ENCODE data around the gene COL18A1. TPM values are rescaled to one million over a fixed set of nuclear protein-coding genes. Genes with fewer than 3 reads are reported as not detected.
"Not testable (repeated sequence)": the region's sequence is repeated elsewhere in the genome, so short reads cannot be mapped to it uniquely, and the experiment has no call there.

Gene COL18A1
- total and polyA plus RNA-seq, 2 experiments from 2014 or later, result 97.1 to 140 TPM

DNA sequence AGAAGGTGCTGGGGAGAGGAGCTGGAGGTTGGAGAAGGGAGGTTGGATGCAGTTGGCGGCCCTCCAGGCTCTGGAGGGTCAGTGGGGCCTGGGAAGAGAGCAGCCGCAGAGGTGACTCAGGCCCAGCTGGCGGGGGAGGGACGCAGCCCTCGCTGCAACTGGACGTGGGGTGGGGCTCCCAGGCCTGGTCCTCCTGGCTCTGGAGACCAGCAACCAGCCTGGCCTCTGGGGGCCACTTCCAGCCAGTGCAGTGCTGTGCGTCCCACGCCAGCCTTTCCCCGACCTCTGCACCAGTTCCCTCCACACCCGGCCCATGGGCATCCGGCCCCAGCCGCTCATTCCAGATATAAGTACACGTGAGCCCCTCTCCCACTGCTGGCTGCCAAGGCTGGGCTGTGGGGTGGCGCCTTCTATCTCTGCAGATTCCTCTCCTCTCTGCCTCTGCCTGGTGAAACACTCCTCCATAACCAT, 38.0 kb upstream of the COL18A1 start:
- Histone ChIP-seq H4K20me1 (ENCODE audit: insufficient read depth, poor library complexity, severe bottlenecking) (no peaks in the 10 kb centered on the region), H3K27me3 (no peaks in the 10 kb centered on the region), H3K4me1 (ENCODE audit: insufficient read depth) (peaks cover 23% of the 10 kb centered on the region), H3K4me3 (no peak overlapping the region), H3K9me2 (replicated peaks; ENCODE audit: insufficient read depth) (no peaks in the 10 kb centered on the region), H3K79me2 (no peaks in the 10 kb centered on the region), H3K9me3 (ENCODE audit: low read depth) (no peaks in the 10 kb centered on the region), H3K27ac (peak overlapping the region; percentile 68), H3K4me2 (no peak overlapping the region), H3K36me3 (replicated peaks; ENCODE audit: insufficient read depth, low read depth) (no peaks in the 10 kb centered on the region), H2AFZ (no peak overlapping the region)
- no peak for TF ChIP-seq EZH2 (IDR thresholded peaks at IDR 0.05; ENCODE audit: borderline replicate concordance)
- WGBS (ENCODE audit: low lambda C conversion rate, missing lambda C conversion rate), result 83% methylated on average over 11 of the region's 14 CpGs
- DNase-seq (ENCODE audit: low spot score), result peak; percentile 69

- H2AFZ ChIP-seq, result no peak overlapping the region
- H3K27me3 ChIP-seq, result no peaks in the 10 kb centered on the region
- H3K9me2 ChIP-seq (replicated peaks; ENCODE audit: insufficient read depth), result no peaks in the 10 kb centered on the region
- WGBS (ENCODE audit: low lambda C conversion rate, missing lambda C conversion rate), result 83% methylated on average over 25 of the region's 25 CpGs
- no peak overlapping the region for H3K4me3 ChIP-seq
- no peaks in the 10 kb centered on the region for H3K9me3 ChIP-seq (ENCODE audit: low read depth)
- H3K4me1 ChIP-seq (ENCODE audit: insufficient read depth), result peaks cover 20% of the 10 kb centered on the region
- no peaks in the 10 kb centered on the region for H4K20me1 ChIP-seq (ENCODE audit: insufficient read depth, poor library complexity, severe bottlenecking)
- DNase-seq (ENCODE audit: low spot score), result no peak
- no peaks in the 10 kb centered on the region for H3K79me2 ChIP-seq
- TF ChIP-seq, protein P1, sequence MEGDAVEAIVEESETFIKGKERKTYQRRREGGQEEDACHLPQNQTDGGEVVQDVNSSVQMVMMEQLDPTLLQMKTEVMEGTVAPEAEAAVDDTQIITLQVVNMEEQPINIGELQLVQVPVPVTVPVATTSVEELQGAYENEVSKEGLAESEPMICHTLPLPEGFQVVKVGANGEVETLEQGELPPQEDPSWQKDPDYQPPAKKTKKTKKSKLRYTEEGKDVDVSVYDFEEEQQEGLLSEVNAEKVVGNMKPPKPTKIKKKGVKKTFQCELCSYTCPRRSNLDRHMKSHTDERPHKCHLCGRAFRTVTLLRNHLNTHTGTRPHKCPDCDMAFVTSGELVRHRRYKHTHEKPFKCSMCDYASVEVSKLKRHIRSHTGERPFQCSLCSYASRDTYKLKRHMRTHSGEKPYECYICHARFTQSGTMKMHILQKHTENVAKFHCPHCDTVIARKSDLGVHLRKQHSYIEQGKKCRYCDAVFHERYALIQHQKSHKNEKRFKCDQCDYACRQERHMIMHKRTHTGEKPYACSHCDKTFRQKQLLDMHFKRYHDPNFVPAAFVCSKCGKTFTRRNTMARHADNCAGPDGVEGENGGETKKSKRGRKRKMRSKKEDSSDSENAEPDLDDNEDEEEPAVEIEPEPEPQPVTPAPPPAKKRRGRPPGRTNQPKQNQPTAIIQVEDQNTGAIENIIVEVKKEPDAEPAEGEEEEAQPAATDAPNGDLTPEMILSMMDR (IDR thresholded peaks at IDR 0.05; ENCODE audit: poor library complexity), result no peak
- no peak for TF ChIP-seq EZH2phosphoT487 (IDR thresholded peaks at IDR 0.05; ENCODE audit: low read depth, severe bottlenecking, unreplicated experiment)
- H3K36me3 ChIP-seq (replicated peaks; ENCODE audit: insufficient read depth, low read depth), result no peaks in the 10 kb centered on the region
- no peak overlapping the region for H3K4me2 ChIP-seq
- H3K27ac ChIP-seq, result peak overlapping the region; percentile 68
Measured at GRCh38 chr21:45367402-45368351, 37.3 kb upstream of the COL18A1 start.

DNA sequence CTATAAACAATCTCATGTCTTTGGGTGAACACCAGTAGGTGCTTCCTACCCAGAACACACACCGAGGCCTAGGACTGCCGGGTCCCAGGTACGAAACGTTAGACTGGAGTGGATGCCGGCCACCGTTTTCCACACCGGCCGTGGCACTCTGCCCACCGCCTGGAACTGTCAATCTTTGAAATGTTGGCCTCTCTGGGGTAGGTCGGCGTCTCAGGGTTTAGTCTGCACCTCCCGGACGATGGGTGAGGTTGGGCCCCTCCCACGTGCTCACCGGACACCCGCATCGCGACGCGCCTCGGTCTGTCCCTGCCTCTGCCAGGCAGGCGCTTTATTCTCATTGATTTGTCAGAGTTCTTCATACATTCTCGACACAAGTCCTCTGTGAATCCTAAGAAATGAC, 35.9 kb upstream of the COL18A1 start:
- DNase-seq (ENCODE audit: low spot score); H2AFZ ChIP-seq: not testable (repeated sequence)
- 91% methylated on average over 23 of the region's 23 CpGs for WGBS (ENCODE audit: low lambda C conversion rate, missing lambda C conversion rate)

GRCh38 chr21:45370575-45370974, 34.4 kb upstream of the COL18A1 start:
- WGBS (ENCODE audit: low lambda C conversion rate, missing lambda C conversion rate), result 90% methylated on average over 14 of the region's 14 CpGs
- Histone ChIP-seq H3K9me3 (ENCODE audit: low read depth) (no peaks in the 10 kb centered on the region), H3K9me2 (replicated peaks; ENCODE audit: insufficient read depth) (no peaks in the 10 kb centered on the region), H3K4me3 (no peak overlapping the region), H3K79me2 (no peaks in the 10 kb centered on the region), H3K4me1 (ENCODE audit: insufficient read depth) (peaks cover 11% of the 10 kb centered on the region), H3K27ac (no peak overlapping the region), H4K20me1 (ENCODE audit: insufficient read depth, poor library complexity, severe bottlenecking) (no peaks in the 10 kb centered on the region), H3K36me3 (replicated peaks; ENCODE audit: insufficient read depth, low read depth) (no peaks in the 10 kb centered on the region), H2AFZ (no peak overlapping the region), H3K4me2 (no peak overlapping the region), H3K27me3 (no peaks in the 10 kb centered on the region)
- no peak for DNase-seq (ENCODE audit: low spot score)
- TF ChIP-seq, protein P1 (IDR thresholded peaks at IDR 0.05; ENCODE audit: poor library complexity), result no peak
- TF ChIP-seq EZH2phosphoT487 (IDR thresholded peaks at IDR 0.05; ENCODE audit: low read depth, severe bottlenecking, unreplicated experiment) (no peak), EZH2 (IDR thresholded peaks at IDR 0.05; ENCODE audit: borderline replicate concordance) (no peak)

More for the DNA sequence above, 35.9 kb upstream of the COL18A1 start:
- H3K4me3 ChIP-seq; H3K9me2 ChIP-seq (replicated peaks; ENCODE audit: insufficient read depth); H3K4me2 ChIP-seq; H3K27ac ChIP-seq; H3K9me3 ChIP-seq (ENCODE audit: low read depth); H3K79me2 ChIP-seq; H3K27me3 ChIP-seq; H4K20me1 ChIP-seq (ENCODE audit: insufficient read depth, poor library complexity, severe bottlenecking); H3K36me3 ChIP-seq (replicated peaks; ENCODE audit: insufficient read depth, low read depth): not testable (repeated sequence)
- H3K4me1 ChIP-seq (ENCODE audit: insufficient read depth), result peaks cover 20% of the 10 kb centered on the region

Measured in hepatocyte (in vitro differentiated cells).